ENCODE results near the gene DNMT3A.

The DNMT3A gene

GRCh38 chr2:25341753-25342371 is at the start of gene DNMT3A:
DNMT3A (minus strand) TSS chr2:25341925; CDS start chr2:25313984, 27,941 bp downstream.
- DNase-seq = peak; percentile 69 to 70

GRCh38 chr2:25389161-25389560 is 47.4 kb upstream of the DNMT3A start:
- DNase-seq = no peak

- no peak for DNase-seq
Observed at GRCh38 chr2:25388491-25388890, 46.8 kb upstream of the DNMT3A start.

DNA sequence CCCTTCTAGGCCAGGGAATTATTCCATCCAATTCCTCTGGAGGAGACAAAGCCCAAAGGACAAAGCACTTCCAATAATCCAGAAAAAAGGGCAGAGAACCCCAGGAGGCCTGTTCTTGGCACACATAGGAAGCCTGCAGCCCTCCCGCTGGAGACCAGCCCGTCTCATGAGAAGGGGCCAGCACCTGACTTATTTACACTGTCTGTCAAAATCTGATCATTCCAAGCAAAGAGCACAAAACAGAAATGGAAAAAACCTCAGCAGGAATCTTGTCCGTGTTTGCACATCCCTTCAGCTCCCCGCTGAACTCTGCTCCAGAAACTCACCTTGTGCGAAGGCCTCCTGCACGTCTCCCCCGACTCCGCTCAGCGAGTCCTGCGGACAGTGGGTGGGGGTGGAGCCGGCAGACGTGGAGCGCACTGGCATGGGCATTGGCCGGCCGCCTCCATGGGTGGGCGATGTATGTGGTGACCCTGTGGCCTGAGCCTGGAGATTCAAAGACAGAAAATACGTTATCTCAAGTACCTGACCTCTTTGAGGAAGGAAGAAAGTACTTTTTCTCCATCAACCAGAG is 46.2 kb upstream of the DNMT3A start:
- DNase-seq = no peak

DNA sequence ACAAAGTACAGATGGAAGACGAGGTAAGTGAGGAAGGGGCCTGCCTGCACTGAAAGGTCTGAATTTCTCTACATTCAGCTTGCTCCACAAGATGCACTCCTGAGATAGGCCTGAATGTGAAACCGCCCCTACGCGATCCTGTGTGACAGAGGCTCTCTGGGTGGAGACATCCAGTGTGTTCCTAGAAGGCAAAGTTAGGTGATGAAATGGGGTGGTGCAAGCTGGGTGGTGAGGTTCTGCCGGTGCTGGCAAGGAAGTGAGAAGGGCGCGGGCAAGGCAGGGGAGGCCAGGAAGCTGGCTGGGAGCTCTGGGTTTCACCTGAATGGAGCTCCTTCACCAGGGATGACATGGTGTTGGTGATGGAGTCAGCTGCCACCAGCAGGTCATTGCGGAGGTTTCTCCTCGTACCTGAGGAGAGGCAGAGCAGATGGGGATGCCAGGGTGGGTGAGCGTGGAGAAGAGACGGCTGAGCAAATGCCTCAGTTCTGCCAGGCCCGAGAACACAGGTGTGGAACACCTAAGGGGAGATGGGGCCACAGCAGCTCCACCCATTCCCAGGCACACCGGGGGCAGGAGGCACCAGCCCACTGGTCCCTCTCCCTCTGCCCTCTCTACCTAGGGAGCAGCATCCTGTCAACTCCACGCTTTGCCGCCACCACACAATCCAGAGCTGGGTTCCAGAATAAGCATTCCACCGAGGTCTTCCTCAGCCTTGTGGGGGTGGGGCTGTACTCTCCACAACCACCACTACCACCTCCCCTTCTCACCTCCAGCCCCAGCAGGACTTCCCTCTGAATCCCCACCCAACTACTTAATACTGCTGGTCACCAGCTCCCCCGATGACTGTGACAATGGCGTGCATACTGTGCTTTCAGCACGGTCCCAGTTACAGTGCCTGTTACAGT is 45.5 kb upstream of the DNMT3A start:
- DNase-seq = no peak

DNA sequence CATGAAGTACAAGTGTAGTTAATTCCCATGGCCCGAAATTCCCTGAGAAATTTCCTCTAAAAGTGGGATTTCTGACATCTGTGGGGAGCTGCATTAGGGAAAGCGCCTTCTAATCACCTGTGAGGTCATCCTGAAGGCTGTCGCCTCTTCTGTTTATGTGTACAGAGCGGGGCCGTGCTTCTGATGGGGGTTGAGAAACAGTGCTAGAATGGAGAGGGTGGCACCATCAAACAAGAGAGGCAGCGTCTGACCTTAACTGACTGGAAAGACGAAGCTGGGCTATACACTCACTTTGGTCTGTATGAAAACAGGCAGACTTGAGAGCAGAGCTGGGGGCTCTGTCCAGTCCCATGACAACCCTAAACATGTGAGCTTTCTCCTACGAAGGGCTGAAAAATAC is 44.2 kb upstream of the DNMT3A start:
- DNase-seq = no peak

DNA sequence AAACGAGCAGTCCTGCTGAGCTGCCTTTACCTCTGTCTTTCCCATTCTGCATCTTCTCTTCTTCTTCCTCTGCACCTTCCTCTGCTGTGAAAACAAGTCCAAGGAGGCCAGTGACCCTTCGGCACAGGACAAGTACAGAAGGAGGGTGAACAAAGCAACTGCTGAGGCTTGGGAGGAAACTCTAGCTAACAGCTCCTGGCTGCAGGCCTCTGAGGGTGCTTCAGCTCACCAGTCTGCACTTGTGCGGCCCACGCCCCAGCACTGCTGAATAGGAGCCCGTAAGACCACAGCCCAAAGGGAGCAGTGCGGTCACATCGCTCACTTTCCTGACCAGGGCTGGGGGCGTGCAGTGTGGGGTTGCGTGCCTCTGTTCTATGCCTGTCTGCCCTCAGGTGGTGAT is 42.1 kb upstream of the DNMT3A start:
- DNase-seq = no peak

- no peak for DNase-seq
Observed at GRCh38 chr2:25381502-25381901, 39.8 kb upstream of the DNMT3A start.

DNA sequence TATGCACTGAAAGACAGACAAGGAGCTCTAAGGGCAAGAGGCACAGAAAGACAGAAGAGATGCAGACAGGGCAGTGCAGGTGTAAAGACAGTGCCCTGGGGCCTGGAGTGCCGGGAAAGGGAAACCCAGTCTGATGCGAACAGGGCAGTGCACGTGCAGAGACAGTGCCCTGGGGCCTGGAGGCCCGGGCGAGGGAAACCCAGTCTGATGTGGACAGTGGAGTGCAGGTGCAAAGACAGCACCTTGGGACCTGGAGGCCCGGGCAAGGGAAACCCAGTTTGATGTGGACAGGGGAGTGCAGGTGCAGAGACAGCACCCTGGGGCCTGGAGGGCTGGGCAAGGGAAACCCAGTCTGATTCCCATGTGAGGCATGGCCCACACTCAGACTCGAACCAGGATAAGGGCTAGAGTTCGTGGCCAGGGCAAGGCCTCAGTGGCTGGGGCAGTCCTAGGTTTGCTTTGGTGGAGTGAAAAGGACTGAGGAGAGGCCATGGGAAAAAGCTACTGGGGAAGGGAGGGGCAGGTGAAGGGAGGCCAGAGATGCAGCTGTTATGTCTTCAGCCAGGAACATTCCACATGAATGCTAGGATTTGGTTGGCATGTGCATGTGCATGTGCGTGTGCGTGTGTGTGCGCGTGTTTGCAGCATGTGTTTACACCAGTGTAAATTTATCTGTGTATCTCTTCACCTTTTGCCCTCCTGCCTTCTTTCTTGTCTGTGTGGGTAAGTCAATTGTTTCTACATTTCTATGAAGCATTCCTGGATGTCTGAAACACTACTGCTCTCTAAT is 39.1 kb upstream of the DNMT3A start:
- no peak for DNase-seq

DNA sequence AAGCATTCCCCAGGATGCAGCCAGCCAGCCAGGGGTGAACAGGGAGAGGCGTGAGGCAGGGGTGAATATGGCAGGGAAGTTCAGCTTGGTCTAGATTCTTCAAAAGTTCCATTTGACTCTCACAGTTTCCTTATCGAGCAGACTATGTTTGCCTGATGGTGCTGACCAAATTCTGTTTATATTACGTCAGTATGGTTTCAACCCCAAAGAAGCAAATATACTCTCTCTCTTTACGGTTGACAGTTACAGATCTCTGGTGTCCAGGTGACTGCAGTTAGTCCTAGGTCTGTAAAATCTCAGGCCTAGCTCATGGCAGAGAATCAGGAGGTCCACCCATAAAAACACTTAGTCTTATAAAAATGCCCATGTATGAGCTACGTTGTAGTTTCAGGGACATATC is 38.3 kb upstream of the DNMT3A start:
- no peak for DNase-seq

GRCh38 chr2:25379535-25379934 is 37.8 kb upstream of the DNMT3A start:
- DNase-seq = no peak

- DNase-seq = no peak
Observed at GRCh38 chr2:25378731-25379490, 37.2 kb upstream of the DNMT3A start.

GRCh38 chr2:25377822-25378421 is 36.2 kb upstream of the DNMT3A start:
- DNase-seq = no peak

DNA sequence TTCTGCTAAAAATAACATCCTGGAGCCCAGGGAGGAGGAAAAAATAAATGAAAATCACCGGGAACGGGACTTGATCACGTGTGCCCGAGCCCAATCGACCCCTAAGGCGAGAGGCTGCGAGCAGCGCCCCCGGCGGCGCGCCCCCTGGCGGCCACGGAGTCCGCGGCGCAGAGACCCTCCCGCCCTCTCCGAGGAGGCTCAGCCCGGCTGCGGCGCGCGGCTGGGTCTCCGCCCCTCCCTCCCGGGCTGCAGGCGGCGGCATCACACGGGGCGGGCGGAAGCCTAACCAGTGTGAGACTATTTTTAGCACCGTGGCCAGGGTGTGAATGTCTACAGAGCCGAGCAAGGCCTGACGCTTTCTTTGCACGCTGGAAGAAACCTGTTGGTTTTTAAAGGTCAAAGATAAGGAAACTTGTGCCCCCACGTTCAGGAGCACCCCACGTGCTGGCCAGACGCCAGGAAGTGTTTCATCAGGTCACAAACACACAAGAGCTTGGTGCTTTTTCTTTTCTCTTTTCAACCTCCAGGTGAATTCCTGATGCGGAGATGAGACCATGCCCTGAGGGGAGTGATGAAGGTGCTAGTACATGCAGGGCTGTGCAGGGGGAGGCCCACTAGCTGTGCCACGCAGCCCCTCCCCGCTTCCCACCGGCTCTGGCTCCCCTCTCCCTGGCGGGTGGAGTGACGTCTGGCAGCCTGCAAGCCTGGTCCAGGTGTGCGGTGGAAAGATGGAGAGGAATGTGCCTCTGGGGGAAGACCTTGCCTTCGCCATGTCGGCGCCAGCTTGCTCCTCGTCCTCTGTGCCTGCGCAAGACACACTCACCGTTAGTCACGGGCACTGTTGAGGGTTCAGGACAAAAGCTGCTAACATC is 35.3 kb upstream of the DNMT3A start:
- peak; percentile 91 to 93 for DNase-seq

DNA sequence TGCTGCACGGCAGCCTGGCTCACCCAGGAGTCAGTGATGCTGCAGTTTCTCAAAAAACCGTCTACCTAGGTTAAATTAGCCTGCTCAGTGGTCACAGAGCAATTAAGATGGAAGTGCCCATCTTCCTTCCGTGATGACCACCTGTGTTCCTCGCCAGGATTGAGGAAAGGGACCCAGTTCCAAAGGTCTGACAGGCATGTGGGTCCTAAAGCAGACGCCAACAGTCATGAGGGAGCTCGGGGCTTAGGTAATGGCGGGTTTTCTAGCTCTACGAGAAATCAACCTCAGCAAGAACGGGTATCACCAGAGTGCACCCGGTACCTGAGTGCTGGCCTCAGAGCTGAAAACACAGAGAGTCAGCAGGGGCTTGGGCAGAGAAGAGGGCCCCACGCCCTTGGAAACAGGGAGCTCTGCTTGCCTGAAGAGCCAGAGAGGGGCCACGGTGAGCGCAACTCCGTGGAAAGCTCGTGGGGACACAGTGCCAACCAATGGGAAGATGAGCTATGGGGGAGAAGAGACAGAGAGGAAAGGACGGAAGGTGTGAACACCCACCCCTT is 34.3 kb upstream of the DNMT3A start:
- DNase-seq = no peak

- no peak for DNase-seq
Observed at GRCh38 chr2:25375371-25375988, 33.8 kb upstream of the DNMT3A start.

DNA sequence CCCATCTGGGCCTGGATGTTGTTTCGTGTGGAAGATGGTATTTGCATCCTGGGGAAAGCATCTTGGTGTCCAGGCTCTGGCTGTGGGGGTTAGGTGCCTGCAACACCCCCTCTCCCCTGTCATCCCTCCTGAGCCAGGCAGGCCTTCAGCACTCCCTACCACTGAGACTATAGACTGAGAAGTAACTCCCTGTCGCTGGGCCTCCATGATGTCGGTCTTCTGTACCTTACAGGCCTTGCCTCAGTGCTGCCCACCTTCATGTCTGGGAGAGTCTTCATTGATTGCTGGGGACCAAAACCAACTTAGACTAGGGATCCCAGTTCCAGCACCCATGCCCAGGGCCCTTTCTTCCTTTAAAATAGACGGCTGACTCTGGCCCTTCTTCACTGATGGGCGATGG is 33.1 kb upstream of the DNMT3A start:
- DNase-seq = no peak

DNA sequence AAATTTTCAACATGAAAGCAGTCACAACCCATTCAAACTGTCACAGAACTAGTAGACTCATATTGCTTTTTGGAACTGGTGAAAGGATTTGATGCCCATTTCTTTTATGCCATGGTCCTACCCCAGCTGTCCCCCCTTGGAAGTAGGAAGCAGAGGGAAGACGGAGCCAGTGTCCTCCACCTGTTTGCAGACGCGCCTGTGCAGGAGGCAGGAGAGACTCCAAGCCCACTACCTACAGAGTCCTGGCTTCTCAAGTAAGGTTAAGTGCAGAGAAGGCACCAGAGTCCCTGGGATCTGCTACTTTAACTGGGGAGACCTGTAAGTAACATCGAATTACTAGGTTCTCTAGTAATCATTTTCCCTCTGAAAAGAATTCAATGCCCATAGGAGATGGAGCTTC is 32.7 kb upstream of the DNMT3A start:
- DNase-seq = no peak

- no peak for DNase-seq
Observed at GRCh38 chr2:25373269-25373981, 31.7 kb upstream of the DNMT3A start.
